SK-N-SH treated with all-trans-retinoic acid at 6 μM for 48 hours (cell line): ENCODE measurements around the gene PDCD5.

ENCODE experiments used
- CSRNP3 ChIP-seq: fragments of 250-450 bp; sonication (Bioruptor Pico); IDR thresholded peaks from 2 replicates; pipeline ENCODE4 v1.5.1; 2021; ENCODE audit warnings: mild to moderate bottlenecking, moderate library complexity
- ISL1 ChIP-seq: fragments of 250-450 bp; sonication (Bioruptor Pico); IDR thresholded peaks from 2 replicates; pipeline ENCODE4 v2.1.2; 2022; ENCODE audit warnings: mild to moderate bottlenecking, moderate library complexity
- POU6F1 ChIP-seq: fragments of 250-450 bp; sonication (Bioruptor Pico); IDR thresholded peaks from 2 replicates; pipeline ENCODE4 v1.8.0; 2021; ENCODE audit warnings: low read depth, mild to moderate bottlenecking, moderate library complexity, borderline replicate concordance
- TF ChIP-seq, protein P1 (sequence below): fragments of 250-450 bp; sonication (Bioruptor Pico); IDR thresholded peaks from 2 replicates; pipeline ENCODE4 v1.5.1; 2020; ENCODE audit warnings: low read depth, mild to moderate bottlenecking, moderate library complexity

DNA sequence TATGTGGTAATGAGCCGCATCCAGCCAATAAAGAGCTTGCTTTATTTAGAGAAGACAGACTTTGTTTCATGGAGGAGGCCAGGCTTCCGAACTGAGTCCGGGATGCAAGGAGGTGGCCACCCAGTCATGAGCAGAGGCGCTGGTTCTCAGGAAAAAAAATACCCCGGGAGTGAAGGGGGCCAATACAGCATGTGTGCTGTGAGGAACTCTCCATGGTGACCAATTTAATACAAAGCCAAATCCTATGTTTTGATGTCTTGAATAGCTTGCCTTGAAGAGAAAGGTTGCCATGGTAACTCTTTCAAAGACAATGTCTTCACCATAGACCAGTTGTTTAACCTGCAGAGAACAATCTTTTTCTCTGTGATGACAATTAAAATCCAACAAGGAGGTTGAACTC is 43.4 kb upstream of the PDCD5 start:
- TF ChIP-seq CSRNP3 (CRISPR knock-in tag) (no peak), POU6F1 (CRISPR knock-in tag) (no peak), ISL1 (no peak)
- TF ChIP-seq, protein P1, sequence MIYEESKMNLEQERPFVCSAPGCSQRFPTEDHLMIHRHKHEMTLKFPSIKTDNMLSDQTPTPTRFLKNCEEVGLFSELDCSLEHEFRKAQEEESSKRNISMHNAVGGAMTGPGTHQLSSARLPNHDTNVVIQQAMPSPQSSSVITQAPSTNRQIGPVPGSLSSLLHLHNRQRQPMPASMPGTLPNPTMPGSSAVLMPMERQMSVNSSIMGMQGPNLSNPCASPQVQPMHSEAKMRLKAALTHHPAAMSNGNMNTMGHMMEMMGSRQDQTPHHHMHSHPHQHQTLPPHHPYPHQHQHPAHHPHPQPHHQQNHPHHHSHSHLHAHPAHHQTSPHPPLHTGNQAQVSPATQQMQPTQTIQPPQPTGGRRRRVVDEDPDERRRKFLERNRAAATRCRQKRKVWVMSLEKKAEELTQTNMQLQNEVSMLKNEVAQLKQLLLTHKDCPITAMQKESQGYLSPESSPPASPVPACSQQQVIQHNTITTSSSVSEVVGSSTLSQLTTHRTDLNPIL (CRISPR knock-in tag) = no peak
